ENCODE measurements around the gene ATP13A2.

Gene ATP13A2

DNA sequence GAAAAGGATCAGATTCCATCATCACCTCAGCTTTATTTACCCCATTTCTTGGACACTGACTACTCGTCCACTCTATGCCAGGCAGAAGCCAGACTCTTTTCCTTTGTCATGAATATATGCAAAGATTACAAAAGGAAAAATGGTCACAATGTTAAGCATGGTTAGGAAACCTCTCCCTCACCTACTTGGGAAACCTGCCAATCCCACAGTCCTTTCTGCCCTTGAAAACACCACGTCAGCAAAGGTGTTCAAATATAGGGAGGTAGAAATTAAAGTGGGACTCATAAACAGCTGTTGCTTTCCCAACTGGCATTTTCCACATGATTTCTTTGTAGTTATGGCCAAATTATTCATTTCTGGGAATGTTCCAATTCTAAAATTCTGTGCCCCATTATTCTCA is 16.2 kb upstream of the ATP13A2 start:
- no peak for DNase-seq

DNA sequence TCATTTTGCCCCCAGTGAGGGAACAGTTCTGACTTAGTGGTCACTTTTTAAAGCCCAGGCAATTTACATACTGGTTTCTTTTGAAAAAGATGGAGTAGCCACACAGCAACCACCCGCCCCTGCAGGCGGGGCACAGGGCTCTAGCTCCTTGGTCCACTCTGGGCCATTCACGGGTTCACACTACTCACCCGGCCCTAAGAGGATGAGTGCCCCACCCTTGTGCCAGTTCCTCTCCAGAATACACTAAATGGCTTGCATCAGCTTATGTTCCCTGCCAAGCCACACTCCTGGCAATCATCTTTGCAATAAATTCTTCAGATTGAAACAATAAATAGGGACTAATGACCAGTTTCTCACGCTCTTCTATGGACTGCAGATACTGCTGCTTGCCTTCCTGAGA is 15.7 kb upstream of the ATP13A2 start:
- no peak for DNase-seq

DNA sequence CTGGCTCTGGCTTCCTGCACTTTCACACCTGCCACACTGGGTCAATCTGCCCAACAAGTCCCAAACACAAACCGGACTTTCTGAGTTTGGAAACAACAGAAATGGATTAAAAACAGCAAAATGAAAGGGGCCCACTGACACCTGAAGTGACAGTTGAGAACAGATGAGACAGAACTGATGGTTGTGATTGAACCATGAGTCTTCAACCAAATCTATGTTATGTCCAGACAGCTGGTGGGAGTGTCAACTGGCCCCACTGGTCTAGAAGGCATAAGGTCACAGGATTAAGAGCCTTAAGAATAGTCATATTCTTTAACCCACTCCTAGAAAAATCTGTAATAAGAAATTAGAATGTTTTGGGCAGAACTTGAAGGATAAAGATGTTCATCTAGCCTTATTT is 13.0 kb upstream of the ATP13A2 start:
- DNase-seq: no peak

DNA sequence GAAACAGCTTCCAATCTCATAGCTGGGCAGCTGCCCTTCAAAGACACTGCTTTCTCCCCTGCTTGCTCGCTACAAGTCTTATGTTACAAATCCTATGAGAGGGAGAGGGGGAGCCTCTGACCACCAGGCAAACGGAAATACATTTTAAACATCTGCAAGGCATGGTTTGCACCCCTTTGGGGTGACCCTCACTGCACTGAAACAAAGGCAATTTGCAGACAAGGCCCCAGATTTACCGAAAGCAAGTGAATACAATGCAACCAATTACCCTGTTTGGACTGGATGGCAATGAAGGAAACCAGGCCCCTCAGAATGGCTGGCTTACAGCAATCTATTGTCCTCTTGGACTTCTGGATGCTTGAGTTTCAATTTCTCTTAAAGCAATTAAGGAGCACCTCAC is 11.8 kb upstream of the ATP13A2 start:
- no peak for DNase-seq

DNA sequence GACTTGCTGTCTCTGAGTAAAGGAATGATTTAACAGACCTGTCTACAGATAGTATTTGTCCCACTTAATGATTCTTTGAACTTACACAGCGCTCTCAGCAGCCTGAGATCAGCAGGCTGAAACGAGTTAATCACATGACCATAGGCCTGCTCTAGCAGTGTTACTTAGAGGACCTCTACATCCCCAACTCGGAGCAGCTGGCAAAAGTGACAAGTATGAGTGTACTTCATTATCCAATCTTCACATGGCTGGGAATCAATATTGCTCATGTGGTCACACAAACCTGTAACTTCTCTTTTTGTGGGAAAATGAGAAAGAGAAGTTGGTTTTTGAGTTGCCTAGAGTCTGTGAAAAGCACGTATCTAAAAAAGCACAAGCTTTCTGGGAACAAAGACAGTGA is 11.4 kb upstream of the ATP13A2 start:
- DNase-seq: no peak

GRCh38 chr1:17021896-17022295 is 10.2 kb upstream of the ATP13A2 start:
- DNase-seq: no peak

DNA sequence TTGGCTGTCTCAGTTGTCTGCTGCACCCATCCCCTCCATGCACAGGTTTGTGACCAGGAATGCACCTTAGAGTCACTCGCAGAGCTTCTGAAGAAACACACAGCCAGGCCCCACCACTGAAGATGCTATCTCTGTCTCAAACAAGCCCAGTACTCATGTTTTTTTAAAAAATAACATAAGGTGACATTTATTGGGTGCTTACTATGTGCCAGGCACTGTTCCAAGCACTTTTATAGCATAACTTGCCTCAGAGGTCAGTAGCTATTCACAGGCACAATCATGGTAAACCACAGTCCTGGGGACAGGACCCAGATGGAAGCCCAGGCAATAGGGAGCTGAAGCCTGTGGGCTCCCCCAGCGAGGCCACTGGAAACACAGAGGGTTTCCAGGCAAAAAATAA is 8.8 kb upstream of the ATP13A2 start:
- no peak for DNase-seq

DNA sequence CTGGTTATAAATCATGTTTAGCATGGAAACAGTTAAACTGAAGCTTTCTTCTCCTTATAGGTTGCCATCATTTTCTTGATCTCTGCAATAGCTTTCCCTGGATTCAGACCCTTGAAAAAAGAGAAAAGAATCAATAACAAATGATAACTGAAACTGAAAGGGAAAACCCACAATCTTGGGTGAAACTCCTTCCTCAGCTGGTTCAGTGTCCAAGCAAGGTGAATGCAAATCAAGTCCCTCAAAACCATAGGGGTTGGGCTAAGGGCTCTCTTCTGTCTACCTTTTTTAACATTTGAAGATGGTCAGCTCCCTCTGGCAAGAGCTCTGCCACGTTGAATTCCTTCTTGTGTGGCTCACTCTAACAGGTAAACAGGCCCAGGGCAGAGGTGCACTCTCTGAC is 7.1 kb upstream of the ATP13A2 start:
- DNase-seq: no peak

- no peak for DNase-seq
Measured at GRCh38 chr1:17017435-17017834, 5.7 kb upstream of the ATP13A2 start.

DNA sequence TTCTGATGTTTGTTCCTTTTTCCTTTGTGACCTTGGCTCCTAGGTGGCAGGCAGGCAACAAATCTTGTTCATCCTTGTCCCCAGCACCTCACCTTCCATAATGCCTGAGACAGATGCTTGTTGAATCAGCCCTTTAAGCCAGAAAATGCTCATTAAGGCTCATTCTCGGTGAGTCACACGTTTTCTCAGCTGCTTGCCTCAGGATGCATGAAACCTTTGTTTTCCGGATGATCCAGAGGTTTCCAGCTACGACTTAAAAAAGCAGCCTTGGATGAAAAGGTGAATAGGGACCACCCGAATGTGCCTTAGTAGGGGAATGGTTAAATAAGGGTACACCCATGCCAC is 4.6 kb upstream of the ATP13A2 start:
- peak; percentile 12 for DNase-seq

DNA sequence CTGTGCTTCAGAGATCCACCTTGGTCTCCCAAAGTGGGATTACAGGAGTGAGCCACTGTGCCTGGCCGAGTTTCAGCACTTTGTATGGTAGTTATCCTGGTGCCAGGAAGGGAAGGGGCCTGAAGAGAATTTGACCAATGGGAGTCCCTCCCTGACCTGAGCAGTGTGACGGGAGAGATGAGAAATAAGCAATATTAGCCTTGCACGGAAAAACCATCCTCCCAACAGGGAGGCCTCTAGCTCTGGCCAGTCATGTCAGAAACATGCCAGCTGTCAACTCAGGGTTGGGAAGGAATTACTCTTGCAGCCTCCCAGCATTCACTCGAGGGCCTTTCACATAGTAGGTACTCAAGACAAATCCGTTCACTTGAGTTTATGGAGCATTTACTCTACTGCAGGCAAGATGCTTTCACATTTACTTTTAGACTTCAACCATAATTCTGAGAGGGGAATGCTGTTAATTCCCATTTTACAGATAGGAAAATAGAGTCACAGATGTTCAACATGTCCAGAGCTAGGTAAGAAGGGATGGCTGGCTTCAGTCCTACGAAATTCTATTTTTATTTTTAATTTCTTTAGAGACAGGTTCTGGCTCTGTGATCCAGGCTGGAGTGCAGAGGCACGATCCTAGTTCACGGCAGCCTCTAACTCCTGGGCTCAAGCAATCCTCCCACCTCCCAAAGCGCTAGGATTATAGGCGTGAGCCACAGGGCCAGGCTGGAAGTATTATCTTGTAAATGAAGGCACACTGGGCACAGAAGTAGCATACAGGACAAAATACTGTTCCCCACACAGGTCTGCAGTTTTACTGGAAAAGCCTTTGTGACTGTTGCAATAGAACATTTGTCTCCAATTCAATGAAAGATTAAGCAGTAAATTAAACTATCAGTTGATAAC is 3.2 kb upstream of the ATP13A2 start:
- no peak for DNase-seq

DNA sequence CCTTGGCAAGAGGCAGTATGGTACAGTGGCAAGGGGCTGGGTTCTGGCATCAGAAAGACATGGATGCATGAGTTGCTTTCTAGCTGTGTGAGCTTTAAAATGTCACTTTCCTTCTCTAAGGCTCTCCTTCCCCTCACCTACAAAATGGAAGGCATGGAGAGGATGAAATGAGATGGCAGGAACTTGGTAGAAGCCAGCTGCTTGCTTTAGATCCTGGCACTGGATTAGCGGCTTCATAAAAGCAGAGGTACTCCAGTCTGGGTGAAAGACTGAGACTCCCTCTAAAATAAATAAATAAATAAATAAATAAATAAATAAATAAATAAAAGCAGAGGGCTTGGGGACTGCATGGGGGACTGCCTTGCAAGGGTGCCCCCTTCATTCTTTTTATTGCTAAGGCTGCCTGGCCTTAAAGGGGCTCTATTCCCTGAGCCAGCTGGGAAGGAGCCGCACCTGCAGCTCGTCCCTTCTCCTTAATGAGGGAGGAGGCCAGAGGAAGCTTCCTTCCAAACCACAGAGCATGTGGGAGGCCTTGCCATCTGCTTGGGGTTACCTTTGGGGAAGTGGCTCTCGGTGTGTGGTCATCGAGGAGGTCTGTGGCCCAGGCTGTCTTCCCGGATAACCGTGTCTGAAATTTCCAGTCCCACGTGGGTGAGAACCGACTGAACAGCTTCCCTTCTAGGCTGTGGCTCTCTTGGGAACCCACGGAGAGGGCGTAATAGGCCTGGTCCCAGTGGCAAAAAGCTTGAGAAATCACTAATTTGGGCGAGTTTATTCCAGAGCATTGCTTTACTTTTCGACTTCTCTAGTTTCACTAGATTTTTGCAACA is 2.0 kb upstream of the ATP13A2 start:
- DNase-seq: no peak

- no peak for DNase-seq
Measured at GRCh38 chr1:17012775-17013490, 1.2 kb upstream of the ATP13A2 start.

- DNase-seq: no peak
Measured at GRCh38 chr1:17011092-17011438, 663 bp downstream of the ATP13A2 start.

DNA sequence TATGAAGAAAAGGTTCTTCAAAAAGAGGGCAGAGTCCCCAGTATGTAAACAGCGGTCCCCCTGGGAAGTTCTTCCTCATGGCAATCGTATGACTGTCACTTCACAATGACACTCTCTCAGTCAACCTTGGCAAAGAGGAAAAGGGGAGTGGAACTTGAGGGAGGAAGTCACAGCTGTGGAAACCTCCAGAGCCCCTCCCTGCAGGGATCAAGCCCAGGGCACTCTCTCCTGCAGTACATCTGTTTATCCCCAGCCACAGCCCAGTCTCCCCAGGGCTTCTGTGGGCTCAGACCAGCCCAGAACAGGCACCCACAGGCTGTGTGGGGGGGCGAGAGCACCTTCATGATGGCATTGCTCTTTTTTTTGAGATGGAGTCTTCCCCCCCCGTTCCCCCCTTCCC is 2.0 kb downstream of the ATP13A2 start:
- DNase-seq: no peak

DNA sequence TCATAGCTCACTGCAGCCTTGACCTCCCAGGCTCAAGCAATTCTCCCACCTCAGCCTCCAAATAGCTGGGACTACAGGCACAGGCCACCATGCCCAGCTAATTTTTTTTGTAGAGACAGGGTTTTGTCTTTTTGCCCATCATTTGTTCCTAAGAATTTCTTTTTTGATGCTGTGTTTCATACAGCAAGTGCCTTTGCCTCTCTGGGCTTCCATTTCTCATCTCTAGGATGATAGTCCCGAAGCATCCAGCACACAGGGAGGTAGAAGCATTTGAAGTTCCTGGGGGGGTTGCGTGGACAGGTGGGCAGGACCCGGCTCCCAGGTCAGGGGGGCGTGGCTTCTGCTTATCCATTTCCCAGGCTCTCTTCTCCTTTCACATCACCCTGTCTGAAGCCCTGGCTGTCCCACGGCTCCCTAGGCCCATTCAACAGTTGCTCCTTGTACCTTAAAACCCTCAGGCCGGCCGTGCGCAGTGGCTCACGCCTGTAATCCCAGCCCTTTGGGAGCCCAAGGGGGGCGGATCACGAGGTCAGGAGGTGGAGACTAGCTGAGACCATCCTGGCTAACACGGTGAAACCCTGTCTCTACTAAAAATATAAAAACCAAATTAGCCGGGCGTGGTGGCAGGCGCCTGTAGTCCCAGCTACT is 3.4 kb downstream of the ATP13A2 start:
- no peak for DNase-seq

GRCh38 chr1:17007121-17007520 is 4.6 kb downstream of the ATP13A2 start:
- no peak for DNase-seq

- no peak for DNase-seq
Measured at GRCh38 chr1:17005365-17005740, 6.4 kb downstream of the ATP13A2 start.

DNA sequence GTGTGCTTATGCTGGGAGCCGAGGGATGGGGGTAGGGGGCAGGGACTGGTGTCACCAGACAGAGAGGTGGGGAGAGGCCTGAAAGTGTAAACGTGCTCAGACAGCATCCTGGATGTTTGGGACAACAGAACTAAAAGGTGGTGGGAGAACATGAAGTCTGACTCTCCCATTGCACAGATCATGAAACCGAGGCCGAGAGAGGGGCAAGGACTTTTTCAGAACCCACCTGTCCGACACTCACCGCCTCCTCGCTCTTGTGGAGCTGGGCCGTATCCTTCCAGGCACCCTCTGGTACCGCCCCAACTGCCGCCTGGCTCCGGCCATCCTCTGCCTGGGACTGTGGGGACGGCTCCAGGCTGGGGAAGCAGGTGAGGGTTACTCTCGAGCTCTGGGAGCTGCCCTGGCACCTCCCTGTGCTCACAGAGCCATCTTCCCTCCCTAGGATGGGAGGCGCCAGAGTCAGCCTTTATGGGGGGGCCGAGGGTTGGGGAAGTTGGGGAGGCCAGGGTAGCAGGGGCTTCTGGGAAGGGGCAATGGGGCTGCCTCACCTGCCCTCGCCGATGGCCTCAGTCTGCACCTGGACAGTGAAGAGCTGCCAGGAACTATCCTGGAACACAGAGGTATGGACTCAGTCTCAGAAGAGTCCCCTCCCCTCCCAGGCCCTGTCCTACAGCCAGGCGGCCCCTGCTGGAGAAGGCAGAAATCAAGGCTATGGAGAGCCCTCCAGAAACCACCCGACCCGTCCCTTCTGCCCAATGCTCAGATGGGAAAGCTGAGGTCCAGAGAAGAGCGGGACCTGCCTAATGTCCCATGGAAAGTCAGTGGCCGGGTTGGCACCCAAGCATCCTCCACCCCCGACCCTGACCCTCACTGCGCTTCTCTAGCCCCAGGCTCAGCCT is 7.0 kb downstream of the ATP13A2 start:
- no peak for DNase-seq

- no peak for DNase-seq
Measured at GRCh38 chr1:17002524-17002902, 9.2 kb downstream of the ATP13A2 start.

GRCh38 chr1:17001760-17002523 is 9.8 kb downstream of the ATP13A2 start:
- no peak for DNase-seq
